GM23338 (cell line): ENCODE results near the gene ARRB1. TPM values are rescaled to one million over a fixed set of nuclear protein-coding genes. Genes with fewer than 3 reads are reported as not detected.

Experiments
- ATAC-seq: fragments of 200-7000 bp; cut with Tn5 transposase; 3 replicates; pipeline ENCODE4 v1.9.1; 2020
- DNase-seq: peaks from one replicate; pipeline ENCODE4 v3.0.0-alpha.2; 2015; ENCODE audit warnings: low spot score
- H2AFZ ChIP-seq: fragments of 200-600 bp; sonication (generic); 2 replicates; pipeline ENCODE4 v1.8.0; 2016; ENCODE audit warnings: antibody characterized with exemption, mild to moderate bottlenecking, moderate library complexity
- H3F3A ChIP-seq: fragments of 200-600 bp; sonication (generic); replicated peaks from 2 replicates; pipeline ENCODE4 v1.8.0; 2017; ENCODE audit warnings: antibody characterized with exemption, mixed run types, low read depth
- H3K27ac ChIP-seq: fragments of 200-600 bp; sonication (generic); 2 replicates; pipeline ENCODE4 v1.6.1; 2016; ENCODE audit warnings: low read depth
- H3K27me3 ChIP-seq: fragments of 200-600 bp; sonication (generic); 2 replicates; pipeline ENCODE4 v1.8.0; 2016; ENCODE audit warnings: mild to moderate bottlenecking, mixed run types, moderate library complexity; ENCODE audit not compliant: insufficient read depth
- H3K36me3 ChIP-seq: fragments of 200-600 bp; sonication (generic); 2 replicates; pipeline ENCODE4 v1.8.0; 2016; ENCODE audit warnings: mild to moderate bottlenecking; ENCODE audit not compliant: insufficient read depth
- H3K4me1 ChIP-seq: fragments of 200-600 bp; sonication (generic); 2 replicates; pipeline ENCODE4 v1.8.0; 2016; ENCODE audit warnings: mild to moderate bottlenecking, moderate library complexity; ENCODE audit not compliant: insufficient read depth
- H3K4me2 ChIP-seq: fragments of 200-600 bp; sonication (generic); 2 replicates; pipeline ENCODE4 v1.7.1; 2017; ENCODE audit warnings: mixed run types
- H3K4me3 ChIP-seq: fragments of 200-600 bp; sonication (generic); 2 replicates; pipeline ENCODE4 v1.6.1; 2016; ENCODE audit warnings: mixed run types
- H3K79me2 ChIP-seq: fragments of 200-600 bp; sonication (generic); replicated peaks from 2 replicates; pipeline ENCODE4 v1.8.0; 2017; ENCODE audit warnings: mild to moderate bottlenecking; ENCODE audit not compliant: insufficient read depth
- H3K9me2 ChIP-seq: fragments of 200-600 bp; sonication (generic); 2 replicates; pipeline ENCODE4 v1.8.0; 2017; ENCODE audit not compliant: insufficient read depth
- H4K20me1 ChIP-seq: fragments of 200-600 bp; sonication (generic); replicated peaks from 2 replicates; pipeline ENCODE4 v1.8.0; 2017; ENCODE audit warnings: mild to moderate bottlenecking; ENCODE audit not compliant: insufficient read depth
- H3K27ac Mint-ChIP-seq: 2 replicates; pipeline ENCODE4 v1.8.0; 2020; ENCODE audit warnings: inconsistent platforms, mild to moderate bottlenecking, moderate library complexity, mixed read lengths
- H3K27me3 Mint-ChIP-seq: 3 replicates; pipeline ENCODE4 v1.8.0; 2022; ENCODE audit warnings: low read depth, mild to moderate bottlenecking, moderate library complexity, mixed read lengths, inconsistent platforms; ENCODE audit not compliant: insufficient read depth, poor library complexity
- H3K36me3 Mint-ChIP-seq: 3 replicates; pipeline ENCODE4 v1.8.0; 2021; ENCODE audit warnings: low read depth, mild to moderate bottlenecking, inconsistent platforms, moderate library complexity, mixed read lengths
- H3K4me1 Mint-ChIP-seq: 3 replicates; pipeline ENCODE4 v1.8.0; 2020; ENCODE audit warnings: mild to moderate bottlenecking, inconsistent platforms, mixed read lengths
- H3K4me3 Mint-ChIP-seq: 3 replicates; pipeline ENCODE4 v1.8.0; 2021; ENCODE audit warnings: moderate library complexity, mild to moderate bottlenecking, inconsistent platforms, mixed read lengths
- H3K9me3 Mint-ChIP-seq: 3 replicates; pipeline ENCODE4 v1.8.0; 2020; ENCODE audit warnings: moderate library complexity, mild to moderate bottlenecking, inconsistent platforms, mixed read lengths
- EZH2 ChIP-seq: fragments of 200-600 bp; sonication (generic); IDR thresholded peaks from one replicate; pipeline ENCODE4 v1.8.0; 2017; ENCODE audit warnings: antibody characterized with exemption, mild to moderate bottlenecking, low read depth; ENCODE audit not compliant: unreplicated experiment
- ZNF114 ChIP-seq: fragments of 250-450 bp; sonication (Bioruptor Pico); IDR thresholded peaks from 2 replicates; pipeline ENCODE4 v1.5.0; 2020; ENCODE audit warnings: mild to moderate bottlenecking, moderate library complexity
- ZNF462 ChIP-seq: fragments of 250-450 bp; sonication (Bioruptor Pico); IDR thresholded peaks from 2 replicates; pipeline ENCODE4 v1.5.0; 2020; ENCODE audit warnings: mild to moderate bottlenecking, moderate library complexity
- polyA plus RNA-seq: library from polyadenylated mRNA; unstranded; fragments of >200 nt; fragmentation: Nextera tagmentation; extraction: Ambion mirVana; gene quantifications from 2 replicates; pipeline ENCODE4 v1.2.1, GENCODE V29; 2016
- total RNA-seq: library from RNA; depleted of rRNA; stranded (reverse); fragments of >200 nt; shearing (Covaris generic); gene quantifications from 2 replicates; pipeline ENCODE4 v1.2.3, GENCODE V29; 2014

ARRB1 gene
- total and polyA plus RNA-seq, 2 experiments from 2014 or later, result 6.3 to 11.1 TPM

- TF ChIP-seq ZNF462 (CRISPR knock-in tag) (no peak), EZH2 (no peak)
These were observed 1.8 kb downstream of the ARRB1 start (continued) for GRCh38 chr11:75349521-75350116.

DNA sequence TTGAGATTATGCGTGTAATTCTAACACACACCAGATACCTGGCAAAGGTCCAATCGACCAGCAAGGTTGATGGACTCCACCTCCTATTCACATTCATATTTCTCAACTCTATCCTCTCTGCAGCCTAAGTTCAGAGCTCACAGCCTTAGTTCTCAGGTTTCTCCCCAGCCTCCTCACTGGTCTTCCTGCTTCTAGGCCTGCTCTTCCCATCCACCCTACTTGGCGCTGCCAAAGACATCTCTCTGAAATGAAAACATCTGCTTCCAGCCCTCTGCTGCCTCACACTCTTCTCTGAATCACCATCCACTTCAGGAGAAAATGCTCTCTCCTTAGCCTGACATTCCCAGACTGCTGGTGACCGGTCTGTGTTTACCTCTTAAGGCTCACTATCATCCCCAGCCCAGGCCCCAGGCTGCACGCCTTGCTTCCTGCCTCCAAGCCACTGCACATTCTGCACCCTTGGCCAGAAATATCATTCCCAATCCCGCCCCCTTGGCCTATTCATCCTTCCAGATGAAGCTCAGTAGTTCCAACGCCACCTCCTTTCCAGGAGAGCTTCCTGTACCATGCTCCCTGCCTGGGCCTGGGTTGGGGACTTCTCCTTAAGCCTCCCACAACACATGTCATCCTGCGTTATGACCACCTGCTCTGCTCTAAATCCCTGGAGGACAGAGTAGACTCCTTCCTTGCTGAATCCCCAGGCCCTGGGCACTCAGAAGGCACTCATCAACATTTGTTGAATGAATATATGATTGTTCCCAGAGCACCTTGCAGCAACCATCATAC, 3.5 kb downstream of the ARRB1 start:
- Histone ChIP-seq H3K4me3 (no peak overlapping the region), H3K4me2 (no peak overlapping the region), H2AFZ (no peak overlapping the region), H3K4me1 (peaks cover 45% of the 10 kb centered on the region), H3K27ac (no peak overlapping the region), H3F3A (no peaks in the 10 kb centered on the region), H3K9me2 (no peaks in the 10 kb centered on the region), H4K20me1 (no peaks in the 10 kb centered on the region), H3K27me3 (peaks cover 14% of the 10 kb centered on the region), H3K79me2 (no peaks in the 10 kb centered on the region), H3K36me3 (no peaks in the 10 kb centered on the region)
- H3K27ac Mint-ChIP-seq, result peak overlapping the region; percentile 4; the same call in 1 of the 2 replicates
- no peak for TF ChIP-seq ZNF114 (CRISPR knock-in tag)
- no peak for ATAC-seq
- no peaks in the 10 kb centered on the region; the same call in 2 of the 3 replicates for H3K9me3 Mint-ChIP-seq
- no peak overlapping the region; the same call in 2 of the 3 replicates for H3K4me3 Mint-ChIP-seq
- H3K36me3 Mint-ChIP-seq, result peaks cover 37% of the 10 kb centered on the region
- H3K4me1 Mint-ChIP-seq, result peaks cover 81% of the 10 kb centered on the region
- H3K27me3 Mint-ChIP-seq, result peaks cover 32% of the 10 kb centered on the region
- DNase-seq, result no peak
